ENCODE results near the gene B3GNT2. TPM values are rescaled to one million over a fixed set of nuclear protein-coding genes. Genes with fewer than 3 reads are reported as not detected.

The B3GNT2 gene
- polyA plus RNA-seq, 2 donors = 13.0 to 13.5 TPM

DNA sequence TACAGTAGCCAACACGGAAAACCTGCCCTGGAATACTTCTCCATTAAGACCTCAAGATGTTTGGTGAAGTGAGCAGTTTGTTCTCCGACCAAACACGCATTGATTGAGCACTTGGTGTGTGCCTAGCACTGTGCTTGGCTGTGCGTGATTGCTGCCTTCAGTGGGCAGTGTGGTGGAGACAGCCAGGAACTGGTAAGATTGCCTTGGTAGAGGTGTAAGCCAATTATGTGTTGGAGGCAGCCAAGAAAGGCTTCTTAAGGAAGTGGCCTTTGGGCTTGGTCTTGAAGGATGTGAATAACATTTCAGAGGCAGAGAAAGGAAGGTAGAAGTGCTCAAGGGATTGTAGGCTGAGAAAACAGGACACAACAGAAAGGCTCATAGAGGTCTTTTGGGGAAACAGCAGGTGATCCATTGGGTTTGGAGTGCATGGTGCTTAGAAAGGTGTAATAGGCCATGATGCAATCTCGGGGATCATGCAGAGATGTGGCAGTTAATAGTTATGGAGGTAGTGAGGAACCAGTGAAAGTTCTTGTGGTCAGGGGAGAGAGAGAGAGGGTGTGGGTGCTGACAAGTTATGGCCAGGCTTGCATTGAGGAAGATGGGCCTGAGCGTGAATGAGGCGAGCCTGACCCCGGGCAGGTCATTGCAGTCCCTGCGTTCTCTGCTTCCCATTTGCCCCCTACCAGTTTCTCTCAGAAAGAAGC lies 6.3 kb downstream of the B3GNT2 start:
- WGBS, 2 donors = 84 to 91% methylated on average over 9 of the region's 9 CpGs
- no peak overlapping the region for H3K27ac ChIP-seq (ENCODE audit: low read depth in 2 of 2, low read length in 1 of 2)
- peaks cover 6 to 12% of the 10 kb centered on the region in 2 donors for H3K4me1 ChIP-seq (ENCODE audit: control insufficient read depth in 2 of 2, insufficient read depth in 2 of 2, low read length in 1 of 2)

GRCh38 chr2:62202729-62203128 lies 6.8 kb downstream of the B3GNT2 start:
- Histone ChIP-seq H3K9me3 (ENCODE audit: control insufficient read depth in 2 of 2, insufficient read depth in 1 of 2, low read depth in 1 of 2, low read length in 1 of 2) (no peaks in the 10 kb centered on the region), H3K4me1 (ENCODE audit: control insufficient read depth in 2 of 2, insufficient read depth in 2 of 2, low read length in 1 of 2) (peaks cover 6 to 12% of the 10 kb centered on the region in 2 donors), H3K4me3 (ENCODE audit: low read depth in 1 of 2, low read length in 2 of 2) (no peak overlapping the region), H3K36me3 (ENCODE audit: control insufficient read depth in 2 of 2, insufficient read depth in 2 of 2, low read length in 1 of 2) (no peaks in the 10 kb centered on the region), H3K27me3 (ENCODE audit: control insufficient read depth in 1 of 2, insufficient read depth in 2 of 2, low read length in 2 of 2) (no peaks in the 10 kb centered on the region), H3K27ac (ENCODE audit: low read depth in 2 of 2, low read length in 1 of 2) (no peak overlapping the region)
- 50 to 53% methylated on average over 1 of the region's 1 CpG for WGBS, 2 donors

More for the DNA sequence above, 6.3 kb downstream of the B3GNT2 start:
- Histone ChIP-seq H3K27me3 (ENCODE audit: control insufficient read depth in 1 of 2, insufficient read depth in 2 of 2, low read length in 2 of 2) (no peaks in the 10 kb centered on the region), H3K36me3 (ENCODE audit: control insufficient read depth in 2 of 2, insufficient read depth in 2 of 2, low read length in 1 of 2) (no peaks in the 10 kb centered on the region), H3K4me3 (ENCODE audit: low read depth in 1 of 2, low read length in 2 of 2) (no peak overlapping the region), H3K9me3 (ENCODE audit: control insufficient read depth in 2 of 2, insufficient read depth in 1 of 2, low read depth in 1 of 2, low read length in 1 of 2) (no peaks in the 10 kb centered on the region)

GRCh38 chr2:62203459-62203858 lies 7.5 kb downstream of the B3GNT2 start:
- Histone ChIP-seq H3K9me3 (ENCODE audit: control insufficient read depth in 2 of 2, insufficient read depth in 1 of 2, low read depth in 1 of 2, low read length in 1 of 2) (no peaks in the 10 kb centered on the region), H3K27ac (ENCODE audit: low read depth in 2 of 2, low read length in 1 of 2) (no peak overlapping the region), H3K36me3 (ENCODE audit: control insufficient read depth in 2 of 2, insufficient read depth in 2 of 2, low read length in 1 of 2) (no peaks in the 10 kb centered on the region), H3K27me3 (ENCODE audit: control insufficient read depth in 1 of 2, insufficient read depth in 2 of 2, low read length in 2 of 2) (no peaks in the 10 kb centered on the region), H3K4me1 (ENCODE audit: control insufficient read depth in 2 of 2, insufficient read depth in 2 of 2, low read length in 1 of 2) (peaks cover 6 to 12% of the 10 kb centered on the region in 2 donors), H3K4me3 (ENCODE audit: low read depth in 1 of 2, low read length in 2 of 2) (no peak overlapping the region)
- 92 to 95% methylated on average over 1 of the region's 1 CpG for WGBS, 2 donors

- Histone ChIP-seq H3K27me3 (ENCODE audit: control insufficient read depth in 1 of 2, insufficient read depth in 2 of 2, low read length in 2 of 2) (no peaks in the 10 kb centered on the region), H3K9me3 (ENCODE audit: control insufficient read depth in 2 of 2, insufficient read depth in 1 of 2, low read depth in 1 of 2, low read length in 1 of 2) (no peaks in the 10 kb centered on the region), H3K27ac (ENCODE audit: low read depth in 2 of 2, low read length in 1 of 2) (no peak overlapping the region), H3K36me3 (ENCODE audit: control insufficient read depth in 2 of 2, insufficient read depth in 2 of 2, low read length in 1 of 2) (no peaks in the 10 kb centered on the region), H3K4me3 (ENCODE audit: low read depth in 1 of 2, low read length in 2 of 2) (no peak overlapping the region), H3K4me1 (ENCODE audit: control insufficient read depth in 2 of 2, insufficient read depth in 2 of 2, low read length in 1 of 2) (peaks cover 7 to 16% of the 10 kb centered on the region in 2 donors)
- 53 to 74% methylated on average over 14 of the region's 14 CpGs for WGBS, 2 donors
These were observed 9.1 kb downstream of the B3GNT2 start for GRCh38 chr2:62204998-62205496.

DNA sequence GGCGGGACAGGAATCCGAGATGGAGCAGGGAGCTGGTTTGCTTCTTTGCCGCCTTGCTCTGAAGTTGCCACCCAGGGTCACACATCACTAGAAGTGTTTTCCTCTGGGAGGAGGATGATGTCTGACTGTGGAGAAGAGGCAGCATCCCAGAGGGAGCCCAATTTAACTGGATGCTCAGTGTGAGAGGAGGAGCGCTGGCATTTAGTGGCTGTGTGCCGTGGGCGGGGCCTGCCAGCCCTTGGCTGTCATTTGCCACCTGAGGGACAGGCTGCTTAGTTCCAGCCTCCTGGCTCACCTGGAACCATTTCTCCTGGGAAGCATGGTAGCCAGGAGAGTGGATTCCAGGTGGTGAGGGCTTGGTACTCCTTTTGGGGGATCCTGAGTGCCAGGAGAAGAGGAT lies 9.6 kb downstream of the B3GNT2 start:
- H3K36me3 ChIP-seq (ENCODE audit: control insufficient read depth in 2 of 2, insufficient read depth in 2 of 2, low read length in 1 of 2) = no peaks in the 10 kb centered on the region
- WGBS, 2 donors = 82 to 90% methylated on average over 6 of the region's 6 CpGs
- no peak overlapping the region for H3K27ac ChIP-seq (ENCODE audit: low read depth in 2 of 2, low read length in 1 of 2)
- no peak overlapping the region for H3K4me3 ChIP-seq (ENCODE audit: low read depth in 1 of 2, low read length in 2 of 2)
- no peaks in the 10 kb centered on the region for H3K9me3 ChIP-seq (ENCODE audit: control insufficient read depth in 2 of 2, insufficient read depth in 1 of 2, low read depth in 1 of 2, low read length in 1 of 2)
- no peaks in the 10 kb centered on the region for H3K27me3 ChIP-seq (ENCODE audit: control insufficient read depth in 1 of 2, insufficient read depth in 2 of 2, low read length in 2 of 2)
- peaks cover 7 to 16% of the 10 kb centered on the region in 2 donors for H3K4me1 ChIP-seq (ENCODE audit: control insufficient read depth in 2 of 2, insufficient read depth in 2 of 2, low read length in 1 of 2)

DNA sequence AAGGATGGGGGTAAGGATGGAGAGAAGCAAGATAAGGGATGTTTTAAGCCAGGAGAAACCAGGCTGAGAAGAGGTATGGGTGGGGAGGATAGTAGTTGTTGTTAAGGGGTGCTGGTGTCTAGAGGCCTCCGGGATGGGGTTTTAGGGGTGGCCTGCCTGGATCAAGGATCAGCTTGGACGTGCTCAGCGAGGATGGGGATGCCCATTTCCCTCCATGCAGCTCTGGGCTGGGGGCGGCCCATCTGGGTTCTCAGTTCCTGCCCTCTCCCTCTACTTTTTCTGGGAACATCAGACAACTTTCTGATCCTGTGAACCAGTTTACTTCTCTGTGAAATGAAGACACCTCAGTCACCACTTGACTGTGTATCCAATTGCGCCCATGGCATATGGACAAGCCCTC lies 10.1 kb downstream of the B3GNT2 start:
- Histone ChIP-seq H3K4me1 (ENCODE audit: control insufficient read depth in 2 of 2, insufficient read depth in 2 of 2, low read length in 1 of 2) (peaks cover 7 to 16% of the 10 kb centered on the region in 2 donors), H3K9me3 (ENCODE audit: control insufficient read depth in 2 of 2, insufficient read depth in 1 of 2, low read depth in 1 of 2, low read length in 1 of 2) (no peaks in the 10 kb centered on the region), H3K36me3 (ENCODE audit: control insufficient read depth in 2 of 2, insufficient read depth in 2 of 2, low read length in 1 of 2) (no peaks in the 10 kb centered on the region), H3K27me3 (ENCODE audit: control insufficient read depth in 1 of 2, insufficient read depth in 2 of 2, low read length in 2 of 2) (no peaks in the 10 kb centered on the region), H3K4me3 (ENCODE audit: low read depth in 1 of 2, low read length in 2 of 2) (no peak overlapping the region), H3K27ac (ENCODE audit: low read depth in 2 of 2, low read length in 1 of 2) (no peak overlapping the region)
- 95 to 96% methylated on average over 5 of the region's 5 CpGs for WGBS, 2 donors

- 90 to 93% methylated on average over 10 of the region's 10 CpGs for WGBS, 2 donors
- Histone ChIP-seq H3K27ac (ENCODE audit: low read depth in 2 of 2, low read length in 1 of 2) (no peak overlapping the region), H3K36me3 (ENCODE audit: control insufficient read depth in 2 of 2, insufficient read depth in 2 of 2, low read length in 1 of 2) (peaks cover 0 to 2% of the 10 kb centered on the region in 2 donors), H3K9me3 (ENCODE audit: control insufficient read depth in 2 of 2, insufficient read depth in 1 of 2, low read depth in 1 of 2, low read length in 1 of 2) (no peaks in the 10 kb centered on the region), H3K4me1 (ENCODE audit: control insufficient read depth in 2 of 2, insufficient read depth in 2 of 2, low read length in 1 of 2) (peaks cover 3 to 13% of the 10 kb centered on the region in 2 donors), H3K4me3 (ENCODE audit: low read depth in 1 of 2, low read length in 2 of 2) (no peak overlapping the region), H3K27me3 (ENCODE audit: control insufficient read depth in 1 of 2, insufficient read depth in 2 of 2, low read length in 2 of 2) (no peaks in the 10 kb centered on the region)
These were observed 11.6 kb downstream of the B3GNT2 start for GRCh38 chr2:62207491-62207890.

DNA sequence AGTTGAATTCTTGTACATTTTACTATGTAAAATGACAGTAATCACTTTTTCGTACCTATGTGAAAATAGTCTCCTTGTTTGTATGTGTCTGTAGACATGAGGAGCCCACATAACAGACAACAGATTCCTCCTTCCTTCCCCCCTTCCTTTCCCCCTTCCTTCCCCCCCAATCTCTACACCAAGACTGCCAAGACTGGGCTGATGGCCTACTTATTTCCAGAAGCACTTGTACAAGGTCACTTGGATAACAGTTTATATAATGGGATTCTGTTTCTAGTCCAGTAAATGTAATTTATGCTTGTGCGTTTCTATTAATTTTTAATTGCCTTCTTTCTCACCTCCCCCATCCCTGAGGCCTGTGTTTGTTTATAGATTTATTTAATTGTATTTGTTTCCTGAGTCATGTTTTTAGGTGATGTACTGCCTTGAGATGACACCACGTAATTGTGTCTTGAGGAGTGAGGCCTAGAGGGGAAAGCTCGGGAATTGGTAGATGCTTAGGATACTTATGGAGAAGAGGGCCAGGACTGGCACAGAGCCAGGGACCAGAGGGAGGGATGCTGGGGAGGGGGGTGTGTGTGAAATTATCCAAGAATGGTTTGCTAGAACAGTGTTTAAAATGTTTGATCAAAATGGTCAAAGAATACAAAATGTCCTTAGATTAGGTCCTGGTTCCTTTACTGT lies 12.3 kb downstream of the B3GNT2 start:
- Histone ChIP-seq H3K36me3 (ENCODE audit: control insufficient read depth in 2 of 2, insufficient read depth in 2 of 2, low read length in 1 of 2) (peaks cover 0 to 2% of the 10 kb centered on the region in 2 donors), H3K27ac (ENCODE audit: low read depth in 2 of 2, low read length in 1 of 2) (no peak overlapping the region), H3K27me3 (ENCODE audit: control insufficient read depth in 1 of 2, insufficient read depth in 2 of 2, low read length in 2 of 2) (no peaks in the 10 kb centered on the region), H3K9me3 (ENCODE audit: control insufficient read depth in 2 of 2, insufficient read depth in 1 of 2, low read depth in 1 of 2, low read length in 1 of 2) (no peaks in the 10 kb centered on the region), H3K4me3 (ENCODE audit: low read depth in 1 of 2, low read length in 2 of 2) (no peak overlapping the region), H3K4me1 (ENCODE audit: control insufficient read depth in 2 of 2, insufficient read depth in 2 of 2, low read length in 1 of 2) (peaks cover 3 to 13% of the 10 kb centered on the region in 2 donors)
- 72 to 74% methylated on average over 4 of the region's 4 CpGs for WGBS, 2 donors

- 75 to 84% methylated on average over 5 of the region's 5 CpGs for WGBS, 2 donors
- no peaks in the 10 kb centered on the region for H3K9me3 ChIP-seq (ENCODE audit: control insufficient read depth in 2 of 2, insufficient read depth in 1 of 2, low read depth in 1 of 2, low read length in 1 of 2)
- no peak overlapping the region for H3K4me3 ChIP-seq (ENCODE audit: low read depth in 1 of 2, low read length in 2 of 2)
- no peaks in the 10 kb centered on the region for H3K27me3 ChIP-seq (ENCODE audit: control insufficient read depth in 1 of 2, insufficient read depth in 2 of 2, low read length in 2 of 2)
- H3K4me1 ChIP-seq (ENCODE audit: control insufficient read depth in 2 of 2, insufficient read depth in 2 of 2, low read length in 1 of 2) = peaks cover 3 to 13% of the 10 kb centered on the region in 2 donors
- H3K36me3 ChIP-seq (ENCODE audit: control insufficient read depth in 2 of 2, insufficient read depth in 2 of 2, low read length in 1 of 2) = peaks cover 0 to 2% of the 10 kb centered on the region in 2 donors
- H3K27ac ChIP-seq (ENCODE audit: low read depth in 2 of 2, low read length in 1 of 2) = no peak overlapping the region
These were observed 12.8 kb downstream of the B3GNT2 start for GRCh38 chr2:62208758-62209114.

All from esophagus (tissue), 2 donors.